SW480 (cell line): ENCODE results near the gene AK5.

ENCODE experiments used
- DNase-seq: peaks from one replicate; pipeline ENCODE4 v3.0.0-alpha.2; 2016; ENCODE audit warnings: low spot score

Gene AK5

GRCh38 chr1:77590651-77591050 lies 308.8 kb downstream of the AK5 start:
- no peak for DNase-seq

GRCh38 chr1:77592906-77593305 lies 311.1 kb downstream of the AK5 start:
- DNase-seq = no peak

- no peak for DNase-seq
Measured at GRCh38 chr1:77594366-77595112, 312.7 kb downstream of the AK5 start.

- no peak for DNase-seq
Measured at GRCh38 chr1:77597310-77597709, 315.5 kb downstream of the AK5 start.

DNA sequence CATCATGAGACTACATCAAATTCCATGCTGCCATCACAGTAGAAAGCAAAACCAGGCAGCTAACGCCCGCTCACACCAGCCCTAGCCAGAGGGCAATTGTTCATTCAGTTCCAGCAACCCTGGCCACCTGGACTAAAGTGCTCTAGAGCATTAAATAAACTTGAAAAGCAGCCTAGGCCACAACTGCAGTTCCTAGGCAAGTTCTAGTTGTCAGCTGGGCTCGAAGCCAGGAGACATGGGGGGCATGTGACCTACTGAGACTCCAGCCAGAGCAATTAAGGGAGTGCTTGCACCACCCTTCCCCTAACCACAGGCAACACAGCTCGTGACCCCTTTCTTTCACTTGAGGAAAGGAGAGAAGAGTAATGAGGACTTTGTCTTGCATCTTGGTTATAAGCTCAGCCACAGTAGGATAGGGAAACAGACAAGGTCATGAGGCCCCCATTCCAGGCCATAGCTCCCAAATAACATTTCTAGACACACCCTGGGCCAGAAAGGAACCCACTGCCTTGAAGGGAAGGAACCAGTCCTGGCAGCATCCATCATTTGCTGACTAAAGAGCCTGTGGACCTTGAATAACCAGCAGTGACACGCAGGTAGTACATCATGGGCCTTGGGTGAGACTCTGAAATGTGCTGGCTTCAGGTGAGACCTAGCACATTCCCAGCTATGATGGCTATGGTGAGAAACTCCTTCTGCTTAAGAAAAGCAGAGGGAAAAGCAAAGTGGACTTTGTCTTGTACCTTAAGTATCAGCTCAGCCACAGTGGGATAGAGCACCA lies 323.6 kb downstream of the AK5 start:
- DNase-seq = no peak

DNA sequence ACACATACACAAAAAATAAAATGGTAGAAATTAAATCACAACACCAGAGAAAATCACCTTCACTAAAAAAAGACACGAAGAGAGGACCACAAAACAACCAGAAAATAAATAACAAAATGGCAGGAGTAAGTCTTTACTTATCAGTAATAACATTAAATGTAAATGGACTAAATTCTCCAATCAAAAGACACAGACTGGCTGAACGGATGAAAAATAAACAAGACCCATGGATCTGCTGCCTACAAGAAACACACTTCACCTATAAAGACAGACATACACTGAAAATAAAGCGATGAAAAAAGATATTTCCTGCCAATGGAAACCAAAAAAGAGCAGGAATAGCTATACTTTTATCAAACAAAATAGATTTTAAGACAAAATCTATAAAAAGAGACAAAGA lies 327.1 kb downstream of the AK5 start:
- no peak for DNase-seq
